Testis (tissue), 3 donors: ENCODE data around the gene KCNAB2. TPM values are rescaled to one million over a fixed set of nuclear protein-coding genes. Genes with fewer than 3 reads are reported as not detected.

ENCODE experiments used
- DNase-seq: peaks from one replicate; pipeline ENCODE4 v3.0.0-alpha.2; 2019
- H3K27ac ChIP-seq, 2 donors: fragments of 200-600 bp; sonication (generic); one replicate each; pipeline ENCODE4 v1.5.1; 2019
- H3K27me3 ChIP-seq: fragments of 200-600 bp; sonication (generic); one replicate; pipeline ENCODE4 v1.5.1; 2019
- H3K36me3 ChIP-seq: fragments of 200-600 bp; sonication (generic); one replicate; pipeline ENCODE4 v1.5.1; 2017; ENCODE audit warnings: low read depth; ENCODE audit errors: missing control alignments
- H3K4me1 ChIP-seq: fragments of 200-600 bp; sonication (generic); one replicate; pipeline ENCODE4 v1.5.1; 2019
- H3K4me3 ChIP-seq, 2 donors: fragments of 200-600 bp; sonication (generic); one replicate each; pipeline ENCODE4 v1.5.1; 2017 to 2019
- H3K9me3 ChIP-seq: fragments of 200-600 bp; sonication (generic); one replicate; pipeline ENCODE4 v1.5.1; 2017
- POLR2A ChIP-seq: fragments of 450-650 bp; IDR thresholded peaks from one replicate; pipeline ENCODE4 v1.6.1; 2017; ENCODE audit warnings: antibody characterized with exemption, mild to moderate bottlenecking, moderate library complexity
- WGBS, 2 donors: methylation state at CpG; one replicate each; pipeline ENCODE4 v1.1.5; 2018; 5-methylcytosine and 5-hydroxymethylcytosine counted together
- intact Hi-C: fragments of 100-400 bp; cut with DNase I; formaldehyde crosslinking; loops from one replicate; pipeline ENCODE4 v1.15.1; 2023; ENCODE audit warnings: low total_unique reads
- polyA plus RNA-seq: library from polyadenylated mRNA; stranded (reverse); fragments of 350-450 nt; fragmentation: Illumina TruSeq; extraction: RNeasy Lipid Tissue Mini Kit (QIAGEN cat#74804); gene quantifications from one replicate; pipeline ENCODE4 v1.2.3, GENCODE V29; 2014; ENCODE audit warnings: low read depth, low replicate concordance; ENCODE audit not compliant: insufficient read depth
- total RNA-seq, 2 donors: library from RNA; depleted of rRNA; stranded (reverse); fragments of >200 nt; gene quantifications; one replicate each; pipeline ENCODE4 v1.2.3, GENCODE V29; 2016
- TF ChIP-seq, protein P1 (sequence below), 3 experiments: fragments of 450-650 bp in 2 of 3; fragments of 200-600 bp in 1 of 3; sonication (generic) in 1 of 3; IDR thresholded peaks; one replicate each; pipeline ENCODE4 v1.5.1; 2016 to 2019; ENCODE audit warnings: antibody characterized with exemption in 3 of 3, mild to moderate bottlenecking in 2 of 3, moderate library complexity in 1 of 3

KCNAB2 gene
- total and polyA plus RNA-seq, 3 donors from 2014 or later = 9.0 to 9.8 (median 9.3) TPM

DNA sequence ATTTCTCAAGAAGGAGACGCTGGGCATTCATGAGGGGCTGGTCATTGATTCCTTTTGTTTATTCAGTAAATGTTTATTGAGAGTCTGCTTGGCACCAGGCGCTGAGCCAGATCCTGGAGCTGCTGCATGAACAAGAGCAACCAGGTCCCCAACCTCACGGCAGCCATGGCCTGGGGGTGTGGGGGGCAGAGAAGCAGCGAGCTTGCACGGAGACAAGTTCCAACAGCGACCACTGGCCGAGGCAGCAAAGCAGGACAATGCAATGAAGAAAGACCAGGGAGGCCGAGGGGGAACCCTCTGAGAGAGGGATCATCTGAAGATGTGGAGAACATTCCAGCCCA, 7.5 kb downstream of the KCNAB2 start:
- DNase-seq = no peak
- Histone ChIP-seq H3K27me3 (no peaks in the 10 kb centered on the region), H3K27ac (no peak overlapping the region), H3K9me3 (no peaks in the 10 kb centered on the region), H3K36me3 (no peaks in the 10 kb centered on the region), H3K4me1 (peaks cover 4% of the 10 kb centered on the region), H3K4me3 (no peak overlapping the region)
- WGBS, 2 donors = 39 to 57% methylated on average over 8 of the region's 8 CpGs
- TF ChIP-seq, protein P1, sequence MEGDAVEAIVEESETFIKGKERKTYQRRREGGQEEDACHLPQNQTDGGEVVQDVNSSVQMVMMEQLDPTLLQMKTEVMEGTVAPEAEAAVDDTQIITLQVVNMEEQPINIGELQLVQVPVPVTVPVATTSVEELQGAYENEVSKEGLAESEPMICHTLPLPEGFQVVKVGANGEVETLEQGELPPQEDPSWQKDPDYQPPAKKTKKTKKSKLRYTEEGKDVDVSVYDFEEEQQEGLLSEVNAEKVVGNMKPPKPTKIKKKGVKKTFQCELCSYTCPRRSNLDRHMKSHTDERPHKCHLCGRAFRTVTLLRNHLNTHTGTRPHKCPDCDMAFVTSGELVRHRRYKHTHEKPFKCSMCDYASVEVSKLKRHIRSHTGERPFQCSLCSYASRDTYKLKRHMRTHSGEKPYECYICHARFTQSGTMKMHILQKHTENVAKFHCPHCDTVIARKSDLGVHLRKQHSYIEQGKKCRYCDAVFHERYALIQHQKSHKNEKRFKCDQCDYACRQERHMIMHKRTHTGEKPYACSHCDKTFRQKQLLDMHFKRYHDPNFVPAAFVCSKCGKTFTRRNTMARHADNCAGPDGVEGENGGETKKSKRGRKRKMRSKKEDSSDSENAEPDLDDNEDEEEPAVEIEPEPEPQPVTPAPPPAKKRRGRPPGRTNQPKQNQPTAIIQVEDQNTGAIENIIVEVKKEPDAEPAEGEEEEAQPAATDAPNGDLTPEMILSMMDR (IDR thresholded peaks at IDR 0.05) = no peak
- TF ChIP-seq POLR2A = no peak
- intact Hi-C loops = loop anchor here (10.0 kb wide), 1 partner anchor 192 kb away; the partner anchor contains the start of gene HES3

DNA sequence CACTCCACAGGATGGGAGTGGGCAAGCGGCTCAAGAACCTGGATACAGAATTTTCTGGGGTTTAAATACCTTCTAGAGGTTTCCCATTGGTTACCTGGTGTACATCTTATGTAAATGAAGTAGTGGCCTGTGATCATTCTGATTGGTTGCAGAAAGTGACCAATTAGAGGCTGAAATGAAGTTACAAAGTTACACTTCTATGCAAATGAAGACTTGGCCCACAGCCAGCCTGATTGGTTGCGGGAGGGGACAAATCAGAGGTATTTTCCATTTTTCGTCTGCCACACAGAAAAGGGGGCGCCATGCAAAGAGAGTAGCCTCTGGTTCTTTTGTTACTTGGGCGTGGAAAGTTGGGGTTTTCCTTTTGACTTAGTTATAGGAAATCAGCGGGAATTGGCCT, 8.9 kb downstream of the KCNAB2 start:
- Histone ChIP-seq H3K36me3 (no peaks in the 10 kb centered on the region), H3K27ac (no peak overlapping the region), H3K4me3 (no peak overlapping the region), H3K27me3 (no peaks in the 10 kb centered on the region), H3K9me3 (no peaks in the 10 kb centered on the region), H3K4me1 (peaks cover 10% of the 10 kb centered on the region)
- DNase-seq = no peak
- WGBS, 2 donors = 86 to 88% methylated on average over 6 of the region's 6 CpGs
- no peak for TF ChIP-seq POLR2A
- TF ChIP-seq, protein P1 (IDR thresholded peaks at IDR 0.05) = no peak
- intact Hi-C loops = loop anchor here (10.0 kb wide), 1 partner anchor 190 kb away; the partner anchor contains the start of gene HES3

DNA sequence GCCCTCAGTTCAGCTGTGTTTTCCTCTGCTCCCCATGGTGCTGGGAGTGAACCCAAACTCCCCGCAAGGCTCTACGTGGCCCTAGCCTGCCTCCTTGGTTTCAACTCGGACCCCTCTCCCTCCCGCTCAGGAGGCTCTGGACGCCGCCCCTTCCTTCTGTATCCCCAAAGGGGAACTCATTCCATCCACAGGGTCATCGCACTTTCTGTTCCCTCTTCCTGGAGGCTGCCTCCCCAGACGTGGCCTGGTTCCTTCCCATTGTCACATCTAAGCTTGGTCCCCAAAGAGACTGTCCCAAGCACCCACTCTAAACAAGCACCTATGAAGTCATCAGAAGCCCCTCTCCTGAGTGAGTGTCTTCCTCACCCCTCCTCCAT, 10.9 kb downstream of the KCNAB2 start:
- Histone ChIP-seq H3K4me3 (no peak overlapping the region), H3K27ac (no peak overlapping the region), H3K36me3 (no peaks in the 10 kb centered on the region), H3K27me3 (no peaks in the 10 kb centered on the region), H3K4me1 (peaks cover 10% of the 10 kb centered on the region), H3K9me3 (no peaks in the 10 kb centered on the region)
- DNase-seq = no peak
- 94 to 96% methylated on average over 8 of the region's 8 CpGs for WGBS, 2 donors
- TF ChIP-seq, protein P1 (IDR thresholded peaks at IDR 0.05) = no peak
- no peak for TF ChIP-seq POLR2A
- intact Hi-C loops = loop anchor here (10.0 kb wide), 1 partner anchor 188 kb away; the partner anchor contains the start of gene HES3

DNA sequence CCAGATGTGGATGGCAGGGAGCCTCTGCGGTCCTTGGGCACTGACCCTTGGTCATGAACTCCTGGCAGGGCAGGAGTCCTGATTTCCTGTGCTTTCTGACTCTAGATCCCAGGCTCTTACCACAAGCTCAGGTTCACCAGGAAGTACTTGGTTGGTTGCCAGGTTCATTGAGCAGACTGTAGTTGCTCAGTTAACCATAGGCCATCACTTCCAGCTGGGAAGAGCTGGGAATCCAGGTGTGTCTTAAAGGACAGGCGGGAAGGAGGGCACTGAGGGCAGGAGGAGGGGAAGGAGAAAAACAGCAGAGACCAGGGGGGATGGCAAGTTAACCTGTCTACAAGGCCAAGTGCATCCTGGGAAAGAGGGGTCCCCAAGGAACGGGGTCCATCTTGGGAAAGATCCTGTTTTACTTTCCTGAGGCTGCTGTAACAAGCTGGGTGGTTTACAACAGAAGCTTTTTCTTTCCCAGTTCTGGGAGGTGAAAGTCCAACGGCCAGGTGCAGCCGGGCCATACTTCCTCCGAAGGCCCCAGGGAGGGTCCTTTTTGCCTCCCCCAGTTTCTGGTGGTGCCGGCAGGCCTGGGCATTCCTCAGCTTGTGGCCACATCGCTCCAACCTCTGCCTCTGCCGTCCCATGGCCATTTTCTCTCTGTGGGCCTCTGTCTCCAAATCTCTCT, 11.6 kb downstream of the KCNAB2 start:
- Histone ChIP-seq H3K4me3 (no peak overlapping the region), H3K36me3 (no peaks in the 10 kb centered on the region), H3K4me1 (peaks cover 10% of the 10 kb centered on the region), H3K9me3 (no peaks in the 10 kb centered on the region), H3K27me3 (no peaks in the 10 kb centered on the region), H3K27ac (no peak overlapping the region)
- DNase-seq = no peak
- 90 to 95% methylated on average over 9 of the region's 9 CpGs for WGBS, 2 donors
- TF ChIP-seq, protein P1 (IDR thresholded peaks at IDR 0.05) = no peak
- no peak for TF ChIP-seq POLR2A
- intact Hi-C loops = loop anchor here (10.0 kb wide), 1 partner anchor 187 kb away; the partner anchor contains the start of gene HES3

DNA sequence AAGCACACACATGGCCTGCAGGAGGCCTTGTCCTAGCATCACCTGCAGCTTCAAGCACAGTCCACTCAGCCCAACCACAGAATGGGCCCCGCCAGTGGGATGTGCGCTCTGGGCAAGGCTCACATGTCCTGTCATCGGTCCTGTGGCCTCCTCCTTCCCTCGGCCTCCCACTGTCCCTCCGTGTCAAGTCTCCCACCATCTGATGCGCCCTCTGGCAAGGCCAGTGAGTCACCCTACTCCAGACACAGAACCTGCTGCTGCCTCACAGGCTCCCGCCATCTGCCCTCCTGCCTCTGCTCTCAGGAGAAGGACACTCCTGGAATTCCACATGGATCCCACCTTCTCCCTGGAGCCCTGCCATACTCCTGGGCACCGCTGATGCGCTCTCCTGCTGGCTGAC, 14.2 kb downstream of the KCNAB2 start:
- no peak for DNase-seq
- WGBS, 2 donors = 84 to 100% methylated on average over 3 to 9 of the region's 9 CpGs
- no peak overlapping the region for H3K4me3 ChIP-seq
- H3K9me3 ChIP-seq = no peaks in the 10 kb centered on the region
- H3K36me3 ChIP-seq = no peaks in the 10 kb centered on the region
- no peak overlapping the region for H3K27ac ChIP-seq
- peaks cover 6% of the 10 kb centered on the region for H3K4me1 ChIP-seq
- TF ChIP-seq POLR2A = no peak
- TF ChIP-seq, protein P1 (IDR thresholded peaks at IDR 0.05) = no peak
- H3K27me3 ChIP-seq = no peaks in the 10 kb centered on the region
- intact Hi-C loops = loop anchor here (10.0 kb wide), 1 partner anchor 185 kb away; the partner anchor contains the start of gene HES3
